HG03521 (cell line): ENCODE measurements around the gene TOMM20.
"Not testable (repeated sequence)": the region's sequence is repeated elsewhere in the genome, so short reads cannot be mapped to it uniquely, and the experiment has no call there.

Experiments
- ATAC-seq: cut with Tn5 transposase; IDR thresholded peaks from one replicate; pipeline ENCODE4 v1.9.1; 2021; ENCODE audit warnings: mild to moderate bottlenecking, moderate library complexity; ENCODE audit not compliant: unreplicated experiment

Gene TOMM20

GRCh38 chr1:235105051-235106043 is 23.3 kb downstream of the TOMM20 start:
- ATAC-seq = peak; percentile 73

- no peak for ATAC-seq
These were observed 25.6 kb downstream of the TOMM20 start for GRCh38 chr1:235102993-235103411.

- no peak for ATAC-seq
These were observed 26.4 kb downstream of the TOMM20 start for GRCh38 chr1:235102259-235102582.

GRCh38 chr1:235101558-235102258 is 26.9 kb downstream of the TOMM20 start:
- no peak for ATAC-seq

- no peak for ATAC-seq
These were observed 28.4 kb downstream of the TOMM20 start for GRCh38 chr1:235100194-235100772.

- no peak for ATAC-seq
These were observed 29.6 kb downstream of the TOMM20 start for GRCh38 chr1:235098991-235099390.

GRCh38 chr1:235098547-235098946 is 30.1 kb downstream of the TOMM20 start:
- ATAC-seq = no peak

- ATAC-seq = not testable (repeated sequence)
These were observed 31.1 kb downstream of the TOMM20 start for GRCh38 chr1:235097501-235097900.

GRCh38 chr1:235095938-235096562 is 32.6 kb downstream of the TOMM20 start:
- ATAC-seq = no peak

- ATAC-seq = no peak
These were observed 34.7 kb downstream of the TOMM20 start for GRCh38 chr1:235093696-235094592.

- no peak for ATAC-seq
These were observed 35.5 kb downstream of the TOMM20 start for GRCh38 chr1:235093013-235093695.

GRCh38 chr1:235092415-235092814 is 36.2 kb downstream of the TOMM20 start:
- not testable (repeated sequence) for ATAC-seq

GRCh38 chr1:235092045-235092406 is 36.6 kb downstream of the TOMM20 start:
- not testable (repeated sequence) for ATAC-seq

GRCh38 chr1:235091319-235092044 is 37.2 kb downstream of the TOMM20 start:
- not testable (repeated sequence) for ATAC-seq

GRCh38 chr1:235090406-235091069 is 38.1 kb downstream of the TOMM20 start:
- no peak for ATAC-seq

GRCh38 chr1:235088907-235089306 is 39.7 kb downstream of the TOMM20 start:
- ATAC-seq = no peak

- no peak for ATAC-seq
These were observed 40.2 kb downstream of the TOMM20 start for GRCh38 chr1:235088430-235088829.

- no peak for ATAC-seq
These were observed 40.7 kb downstream of the TOMM20 start for GRCh38 chr1:235087906-235088305.
